Testis (tissue), 3 donors: ENCODE data around the gene HRAS. TPM values are rescaled to one million over a fixed set of nuclear protein-coding genes. Genes with fewer than 3 reads are reported as not detected.

Experiments used
- DNase-seq: peaks from one replicate; pipeline ENCODE4 v3.0.0-alpha.2; 2019
- H3K27ac ChIP-seq, 2 donors: fragments of 200-600 bp; sonication (generic); one replicate each; pipeline ENCODE4 v1.5.1; 2019
- H3K27me3 ChIP-seq: fragments of 200-600 bp; sonication (generic); one replicate; pipeline ENCODE4 v1.5.1; 2019
- H3K36me3 ChIP-seq: fragments of 200-600 bp; sonication (generic); one replicate; pipeline ENCODE4 v1.5.1; 2017; ENCODE audit warnings: low read depth; ENCODE audit errors: missing control alignments
- H3K4me1 ChIP-seq: fragments of 200-600 bp; sonication (generic); one replicate; pipeline ENCODE4 v1.5.1; 2019
- H3K4me3 ChIP-seq, 2 donors: fragments of 200-600 bp; sonication (generic); one replicate each; pipeline ENCODE4 v1.5.1; 2017 to 2019
- H3K9me3 ChIP-seq: fragments of 200-600 bp; sonication (generic); one replicate; pipeline ENCODE4 v1.5.1; 2017
- CTCF ChIP-seq, 3 experiments: fragments of 450-650 bp in 2 of 3; fragments of 200-600 bp in 1 of 3; sonication (generic) in 1 of 3; IDR thresholded peaks; one replicate each; pipeline ENCODE4 v1.5.1; 2016 to 2019; ENCODE audit warnings: antibody characterized with exemption in 3 of 3, mild to moderate bottlenecking in 2 of 3, moderate library complexity in 1 of 3
- POLR2A ChIP-seq: fragments of 450-650 bp; IDR thresholded peaks from one replicate; pipeline ENCODE4 v1.6.1; 2017; ENCODE audit warnings: antibody characterized with exemption, mild to moderate bottlenecking, moderate library complexity
- WGBS, 2 donors: methylation state at CpG; one replicate each; pipeline ENCODE4 v1.1.5; 2018; 5-methylcytosine and 5-hydroxymethylcytosine counted together
- intact Hi-C: fragments of 100-400 bp; cut with DNase I; formaldehyde crosslinking; loops from one replicate; pipeline ENCODE4 v1.15.1; 2023; ENCODE audit warnings: low total_unique reads
- polyA plus RNA-seq: library from polyadenylated mRNA; stranded (reverse); fragments of 350-450 nt; fragmentation: Illumina TruSeq; extraction: RNeasy Lipid Tissue Mini Kit (QIAGEN cat#74804); gene quantifications from one replicate; pipeline ENCODE4 v1.2.3, GENCODE V29; 2014; ENCODE audit warnings: low read depth, low replicate concordance; ENCODE audit not compliant: insufficient read depth
- total RNA-seq, 2 donors: library from RNA; depleted of rRNA; stranded (reverse); fragments of >200 nt; gene quantifications; one replicate each; pipeline ENCODE4 v1.2.3, GENCODE V29; 2016

HRAS gene
- total and polyA plus RNA-seq, 3 donors from 2014 or later, result 31.4 to 49.7 (median 35.1) TPM

- intact Hi-C loops, result no loop called here
- TF ChIP-seq CTCF (IDR thresholded peaks at IDR 0.05) (no peak), POLR2A (no peak)
- Histone ChIP-seq H3K4me1 (peaks cover 35% of the 10 kb centered on the region), H3K36me3 (no peaks in the 10 kb centered on the region), H3K27ac (no peak overlapping the region), H3K4me3 (no peak overlapping the region), H3K27me3 (no peaks in the 10 kb centered on the region), H3K9me3 (no peaks in the 10 kb centered on the region)
- WGBS, 2 donors, result 58 to 60% methylated on average over 20 of the region's 20 CpGs
- peak; percentile 38 for DNase-seq
Measured at GRCh38 chr11:579830-580601, 44.6 kb upstream of the HRAS start.

- H3K9me3 ChIP-seq, result no peaks in the 10 kb centered on the region
- H3K36me3 ChIP-seq, result no peaks in the 10 kb centered on the region
- DNase-seq, result no peak
- H3K27me3 ChIP-seq, result no peaks in the 10 kb centered on the region
- peaks cover 44% of the 10 kb centered on the region for H3K4me1 ChIP-seq
- TF ChIP-seq POLR2A (no peak), CTCF (IDR thresholded peaks at IDR 0.05) (no peak)
- H3K4me3 ChIP-seq, result no peak overlapping the region
- 63 to 77% methylated on average over 17 to 21 of the region's 21 CpGs for WGBS, 2 donors
- intact Hi-C loops, result no loop called here
- peak overlapping the region in 1 of 2 donors; percentile 1 for H3K27ac ChIP-seq
Measured at GRCh38 chr11:578276-579035, 43.1 kb upstream of the HRAS start.

GRCh38 chr11:577611-577894 lies 42.2 kb upstream of the HRAS start:
- Histone ChIP-seq H3K4me1 (peaks cover 51% of the 10 kb centered on the region), H3K4me3 (peak overlapping the region; percentile 80 to 86), H3K27me3 (no peaks in the 10 kb centered on the region), H3K27ac (no peak overlapping the region), H3K36me3 (no peaks in the 10 kb centered on the region), H3K9me3 (no peaks in the 10 kb centered on the region)
- 29 to 34% methylated on average over 6 of the region's 6 CpGs for WGBS, 2 donors
- intact Hi-C loops, result no loop called here
- no peak for DNase-seq
- TF ChIP-seq CTCF (IDR thresholded peaks at IDR 0.05), result no peak
- no peak for TF ChIP-seq POLR2A

GRCh38 chr11:576811-577610 lies 41.6 kb upstream of the HRAS start:
- H3K9me3 ChIP-seq, result no peaks in the 10 kb centered on the region
- no peaks in the 10 kb centered on the region for H3K27me3 ChIP-seq
- H3K27ac ChIP-seq, result peak overlapping the region in 1 of 2 donors; percentile 92
- DNase-seq, result no peak
- H3K4me1 ChIP-seq, result peaks cover 51% of the 10 kb centered on the region
- intact Hi-C loops, result no loop called here
- peak overlapping the region; percentile 80 to 86 for H3K4me3 ChIP-seq
- TF ChIP-seq POLR2A (no peak), CTCF (IDR thresholded peaks at IDR 0.05) (no peak)
- WGBS, 2 donors, result 2 to 4% methylated on average over 19 to 36 of the region's 48 CpGs
- H3K36me3 ChIP-seq, result no peaks in the 10 kb centered on the region
